GM18526 (cell line): ENCODE data around the gene GNAI3.
A peak's percentile ranks its signal among the peaks of the same experiment; 100 is the strongest.

Experiments used
- POLR2A ChIP-seq: IDR thresholded peaks from 3 replicates; pipeline ENCODE4 v1.6.1; 2011; ENCODE audit not compliant: insufficient read length; ENCODE audit errors: extremely low read depth

Gene GNAI3

DNA sequence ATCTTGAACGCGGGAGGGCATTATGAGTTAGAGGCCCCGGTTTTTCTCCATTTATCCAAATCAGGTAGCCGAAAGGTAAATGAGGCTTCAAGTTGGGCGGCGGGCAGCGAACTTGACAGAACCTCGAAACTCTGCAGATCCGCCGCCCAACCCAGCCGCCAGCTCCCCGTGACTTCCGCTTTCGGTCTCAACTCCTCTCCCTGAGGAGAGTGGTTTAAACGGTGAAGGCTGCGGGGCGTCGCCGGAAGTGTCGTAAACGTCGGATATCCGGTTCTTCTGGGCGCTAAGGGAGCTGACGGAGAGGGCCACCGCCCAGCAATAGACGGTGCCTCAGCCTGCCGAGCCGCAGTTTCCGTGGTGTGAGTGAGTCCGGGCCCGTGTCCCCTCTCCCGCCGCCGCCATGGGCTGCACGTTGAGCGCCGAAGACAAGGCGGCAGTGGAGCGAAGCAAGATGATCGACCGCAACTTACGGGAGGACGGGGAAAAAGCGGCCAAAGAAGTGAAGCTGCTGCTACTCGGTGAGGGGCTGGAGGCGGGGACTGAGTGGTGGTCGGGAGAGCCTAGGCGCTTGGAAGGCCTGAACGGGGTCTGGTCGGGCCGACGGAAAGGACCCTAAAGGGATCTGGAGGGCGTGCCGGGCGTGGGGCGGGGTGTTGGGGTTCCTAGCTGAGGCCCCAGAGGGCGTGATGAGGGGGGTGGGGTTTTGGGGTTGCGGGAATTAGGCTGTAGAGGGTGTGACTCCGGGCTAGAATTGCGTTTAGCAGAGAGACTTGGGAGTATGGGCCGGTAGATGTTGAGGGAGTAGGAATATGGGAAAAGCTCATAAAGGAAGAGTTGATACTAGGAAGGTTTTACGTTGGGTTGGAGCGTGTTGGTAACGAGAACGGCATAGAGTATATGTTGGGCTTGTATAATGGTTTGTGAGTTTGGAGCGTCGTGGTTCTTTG lies at the start of gene GNAI3:
Gene GNAI3, plus strand, starts transcription at position 295 of the 947 bp plus-strand sequence. Its CDS starts 106 bp downstream, at position 401.
- TF ChIP-seq POLR2A, result peak; percentile 89

DNA sequence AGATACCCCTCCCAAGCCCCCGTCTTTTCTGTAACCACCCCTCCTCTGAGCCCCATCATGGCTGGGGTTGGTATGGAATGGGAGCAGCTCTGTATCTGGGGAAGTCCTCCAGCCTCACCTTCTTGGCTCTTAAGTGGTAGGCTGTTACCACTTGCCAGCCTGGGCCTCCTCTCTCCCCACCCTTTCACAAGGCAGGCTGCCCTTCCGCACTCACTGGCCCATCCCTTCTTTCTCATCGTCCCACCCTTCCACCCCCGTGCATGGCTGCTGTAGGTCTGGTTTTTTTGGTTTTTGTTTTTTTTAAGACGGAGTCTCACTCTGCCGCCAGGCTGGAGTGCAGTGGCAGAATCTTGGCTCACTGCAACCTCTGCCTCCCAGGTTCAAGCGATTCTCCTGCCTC lies 49.3 kb upstream of the GNAI3 start:
- TF ChIP-seq POLR2A, result no peak

DNA sequence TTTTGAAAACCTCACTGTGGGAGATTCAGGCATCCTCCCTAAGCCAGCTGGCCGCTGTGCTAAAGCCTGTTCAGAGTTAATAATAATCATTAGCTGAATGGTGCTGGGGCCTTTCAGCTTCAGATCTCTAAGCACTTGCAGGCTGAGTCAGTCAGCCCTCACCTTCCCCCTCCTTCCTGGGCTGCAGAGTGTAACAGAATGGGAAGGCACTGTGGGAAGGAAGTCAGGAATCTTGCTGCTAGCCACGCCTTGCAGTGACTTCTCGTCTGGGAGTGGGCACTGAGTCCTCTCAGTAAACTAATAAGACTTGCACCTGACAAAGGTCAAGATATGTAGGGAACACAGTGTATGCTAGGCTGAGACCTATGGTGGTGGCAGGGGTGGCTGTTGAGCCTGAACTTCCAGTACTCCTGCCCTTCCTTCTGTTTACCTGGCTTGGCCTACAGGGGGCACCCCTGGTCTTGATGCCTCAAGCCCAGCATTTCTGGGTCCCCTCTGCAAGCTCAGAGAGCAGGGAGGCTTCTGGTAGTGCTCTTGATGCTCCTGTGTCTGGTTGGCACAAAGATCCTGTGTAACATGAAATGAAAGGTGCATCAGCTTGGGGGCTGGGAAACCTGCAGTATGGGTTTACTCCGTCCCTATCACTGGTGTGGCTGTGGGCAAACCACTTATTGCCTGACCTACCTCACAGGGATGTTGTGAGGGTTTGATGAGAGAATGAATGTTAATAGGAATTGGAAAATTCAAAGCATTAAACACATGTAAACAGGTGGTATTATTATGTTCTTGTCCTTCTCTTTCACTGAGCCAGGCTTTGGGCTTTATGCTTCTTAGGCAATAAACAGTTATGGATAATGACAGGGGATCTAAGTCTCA lies 48.5 kb upstream of the GNAI3 start:
- no peak for TF ChIP-seq POLR2A

- TF ChIP-seq POLR2A, result no peak
Observed at GRCh38 chr1:109500941-109501381, 47.5 kb upstream of the GNAI3 start.

GRCh38 chr1:109501644-109502363 lies 46.6 kb upstream of the GNAI3 start:
- TF ChIP-seq POLR2A, result no peak

DNA sequence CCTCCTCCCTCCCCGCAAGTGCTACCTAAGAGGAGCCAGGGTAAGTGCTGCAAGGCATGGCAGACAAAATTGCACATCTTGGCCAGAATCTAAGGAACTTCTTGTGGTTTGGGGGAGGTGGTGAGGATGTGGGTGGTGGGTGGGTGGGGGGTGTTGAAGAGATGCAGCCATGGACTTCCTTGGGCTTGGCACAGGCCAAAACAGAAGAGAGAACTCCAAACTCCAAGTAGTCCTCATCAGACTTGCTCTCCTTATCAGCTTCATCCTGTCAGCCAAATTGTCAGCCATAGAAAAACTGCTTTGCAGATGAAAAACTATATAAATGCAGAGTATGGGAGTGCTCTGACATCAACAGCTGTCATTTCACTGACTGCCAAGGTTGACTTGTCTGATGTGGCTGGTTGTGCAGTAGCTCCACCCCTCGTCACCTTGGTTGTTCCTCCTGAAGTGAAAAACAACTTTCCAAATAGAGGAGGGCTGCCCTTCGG lies 46.0 kb upstream of the GNAI3 start:
- no peak for TF ChIP-seq POLR2A

GRCh38 chr1:109503935-109504334 lies 44.5 kb upstream of the GNAI3 start:
- no peak for TF ChIP-seq POLR2A

- TF ChIP-seq POLR2A, result no peak
Observed at GRCh38 chr1:109504974-109505373, 43.4 kb upstream of the GNAI3 start.

- no peak for TF ChIP-seq POLR2A
Observed at GRCh38 chr1:109508001-109508872, 40.2 kb upstream of the GNAI3 start.

DNA sequence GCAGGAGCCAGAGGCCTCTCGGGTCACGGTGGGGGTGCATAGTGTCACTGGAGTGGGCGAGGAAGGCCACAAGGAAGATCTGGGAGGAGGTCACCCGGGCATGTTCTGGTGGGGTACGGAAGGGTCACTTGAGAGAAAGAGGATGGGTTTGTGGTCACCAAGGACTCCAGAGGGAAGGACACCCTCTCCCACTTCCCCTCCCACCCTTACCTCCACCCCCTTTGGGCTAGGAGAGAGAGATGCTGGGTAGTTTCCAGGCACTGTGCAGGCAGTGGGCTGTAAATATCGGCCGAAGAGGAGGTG lies 39.6 kb upstream of the GNAI3 start:
- TF ChIP-seq POLR2A, result no peak

GRCh38 chr1:109509176-109510134 lies 39.0 kb upstream of the GNAI3 start, which contains the start of gene AMIGO1:
Gene AMIGO1 (minus strand): TSS chr1:109509727. CDS start chr1:109508912, 815 bp downstream.
- no peak for TF ChIP-seq POLR2A

DNA sequence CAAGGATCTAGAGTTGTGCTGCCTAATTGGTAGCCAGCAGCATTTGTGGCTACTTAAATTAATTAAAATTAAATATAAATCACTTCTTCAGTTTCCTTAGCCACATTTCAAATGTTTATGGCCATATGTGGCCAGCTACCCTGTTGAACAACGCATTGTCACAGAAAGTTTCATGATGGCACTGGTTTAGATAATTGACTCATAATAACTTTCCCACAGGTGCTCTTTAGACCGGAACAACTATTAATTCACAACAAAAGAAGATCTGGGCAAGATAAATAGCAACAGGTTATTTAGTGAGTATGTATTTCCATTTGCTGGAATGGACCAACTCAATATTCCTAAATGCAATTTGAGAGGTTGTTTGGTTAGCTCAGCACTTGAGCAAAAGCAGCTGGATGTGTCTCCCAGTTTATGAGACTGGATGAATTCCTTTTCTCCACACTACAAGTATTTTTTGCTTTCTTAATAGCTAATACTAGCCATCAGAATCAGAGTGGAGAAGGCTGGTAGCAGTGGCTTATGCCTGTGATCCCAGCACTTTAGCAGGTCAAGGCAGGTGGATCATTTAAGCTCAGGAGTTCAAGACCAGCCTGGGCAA lies 35.2 kb upstream of the GNAI3 start:
- TF ChIP-seq POLR2A, result no peak

DNA sequence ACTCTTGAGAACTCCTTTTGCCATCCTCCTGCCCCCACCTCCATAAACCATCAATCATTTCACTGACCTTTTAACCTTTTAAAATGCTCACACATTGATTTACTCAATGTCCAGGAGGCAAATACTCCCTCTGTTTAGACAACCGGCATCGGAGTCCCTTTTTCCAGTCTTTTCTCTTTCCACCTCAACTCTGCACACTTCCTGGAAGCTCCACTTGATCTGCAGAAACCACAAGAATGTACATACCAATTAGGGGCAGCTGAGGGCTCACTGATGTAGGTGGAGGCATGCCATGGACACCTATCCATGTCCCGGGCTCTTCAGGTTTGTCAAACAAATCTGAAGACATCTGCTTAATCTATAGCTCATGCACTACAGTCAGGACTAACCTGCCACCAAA lies 33.6 kb upstream of the GNAI3 start:
- TF ChIP-seq POLR2A, result no peak
